Measurements from ENCODE around the gene RNF44.

DNA sequence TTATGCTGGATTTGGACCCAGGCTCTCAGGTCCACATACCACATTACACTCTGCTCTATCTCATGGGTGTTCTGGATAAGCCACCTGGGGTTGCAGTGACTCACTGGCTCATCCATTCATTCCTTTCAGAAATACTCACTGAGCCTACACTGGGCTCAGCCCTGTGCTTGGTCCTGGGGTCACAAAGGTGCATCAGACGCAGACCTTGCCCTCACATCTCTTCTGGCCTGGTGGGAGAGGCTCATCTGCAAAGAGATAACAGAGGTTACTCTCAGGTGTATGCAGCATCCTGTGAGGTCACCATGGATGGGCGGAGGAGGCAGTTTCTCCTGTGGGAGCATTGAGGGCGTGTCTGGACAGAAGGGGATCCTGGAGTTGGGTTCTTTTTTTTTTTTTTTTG is 24.1 kb upstream of the RNF44 start:
- TF ChIP-seq, protein P1, sequence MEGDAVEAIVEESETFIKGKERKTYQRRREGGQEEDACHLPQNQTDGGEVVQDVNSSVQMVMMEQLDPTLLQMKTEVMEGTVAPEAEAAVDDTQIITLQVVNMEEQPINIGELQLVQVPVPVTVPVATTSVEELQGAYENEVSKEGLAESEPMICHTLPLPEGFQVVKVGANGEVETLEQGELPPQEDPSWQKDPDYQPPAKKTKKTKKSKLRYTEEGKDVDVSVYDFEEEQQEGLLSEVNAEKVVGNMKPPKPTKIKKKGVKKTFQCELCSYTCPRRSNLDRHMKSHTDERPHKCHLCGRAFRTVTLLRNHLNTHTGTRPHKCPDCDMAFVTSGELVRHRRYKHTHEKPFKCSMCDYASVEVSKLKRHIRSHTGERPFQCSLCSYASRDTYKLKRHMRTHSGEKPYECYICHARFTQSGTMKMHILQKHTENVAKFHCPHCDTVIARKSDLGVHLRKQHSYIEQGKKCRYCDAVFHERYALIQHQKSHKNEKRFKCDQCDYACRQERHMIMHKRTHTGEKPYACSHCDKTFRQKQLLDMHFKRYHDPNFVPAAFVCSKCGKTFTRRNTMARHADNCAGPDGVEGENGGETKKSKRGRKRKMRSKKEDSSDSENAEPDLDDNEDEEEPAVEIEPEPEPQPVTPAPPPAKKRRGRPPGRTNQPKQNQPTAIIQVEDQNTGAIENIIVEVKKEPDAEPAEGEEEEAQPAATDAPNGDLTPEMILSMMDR (IDR thresholded peaks at IDR 0.05 in 2 of 3, conservative IDR thresholded peaks at IDR 0.05 in 1 of 3; ENCODE audit: borderline replicate concordance in 1 of 3, insufficient read depth in 1 of 3, low read depth in 2 of 3, low read length in 2 of 3): no peak
- TF ChIP-seq POLR2A (IDR thresholded peaks at IDR 0.05; ENCODE audit: borderline replicate concordance, extremely low read depth, insufficient read depth, insufficient read length) (no peak), EZH2 (IDR thresholded peaks at IDR 0.05) (no peak)
